HG03095 (cell line): ENCODE data around the gene ALDH16A1.
"Not testable (repeated sequence)": the region's sequence is repeated elsewhere in the genome, so short reads cannot be mapped to it uniquely, and the experiment has no call there.

ENCODE experiments used
- ATAC-seq: cut with Tn5 transposase; IDR thresholded peaks from one replicate; pipeline ENCODE4 v1.9.1; 2021; ENCODE audit warnings: moderate library complexity; ENCODE audit not compliant: unreplicated experiment

ALDH16A1 gene

DNA sequence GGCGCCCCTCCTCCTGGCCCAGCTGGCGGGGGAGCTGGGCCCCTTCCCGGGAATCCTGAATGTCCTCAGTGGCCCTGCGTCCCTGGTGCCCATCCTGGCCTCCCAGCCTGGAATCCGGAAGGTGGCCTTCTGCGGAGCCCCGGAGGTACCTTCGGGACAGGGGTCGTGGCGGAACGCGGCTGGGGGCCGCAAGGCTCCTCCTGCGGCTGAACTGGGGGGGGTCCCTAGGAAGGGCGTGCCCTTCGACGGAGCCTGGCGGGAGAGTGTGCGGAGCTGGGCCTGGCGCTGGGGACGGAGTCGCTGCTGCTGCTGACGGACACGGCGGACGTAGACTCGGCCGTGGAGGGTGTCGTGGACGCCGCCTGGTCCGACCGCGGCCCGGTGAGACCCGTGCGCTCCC, 8.6 kb downstream of the ALDH16A1 start:
- ATAC-seq, result no peak

DNA sequence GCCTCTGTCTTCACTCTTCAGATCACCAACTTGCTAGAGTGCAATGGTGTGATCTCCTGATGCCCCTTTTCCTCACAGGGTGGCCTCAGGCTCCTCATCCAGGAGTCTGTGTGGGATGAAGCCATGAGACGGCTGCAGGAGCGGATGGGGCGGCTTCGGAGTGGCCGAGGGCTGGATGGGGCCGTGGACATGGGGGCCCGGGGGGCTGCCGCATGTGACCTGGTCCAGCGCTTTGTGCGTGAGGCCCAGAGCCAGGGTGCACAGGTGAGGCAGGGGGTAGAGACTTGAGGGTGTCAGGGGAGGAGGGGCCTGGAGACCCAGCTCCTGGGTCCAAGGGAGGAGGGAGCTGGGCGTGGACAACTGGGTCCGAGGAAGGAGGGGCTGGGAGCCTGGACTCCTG, 9.5 kb downstream of the ALDH16A1 start:
- ATAC-seq, result no peak

DNA sequence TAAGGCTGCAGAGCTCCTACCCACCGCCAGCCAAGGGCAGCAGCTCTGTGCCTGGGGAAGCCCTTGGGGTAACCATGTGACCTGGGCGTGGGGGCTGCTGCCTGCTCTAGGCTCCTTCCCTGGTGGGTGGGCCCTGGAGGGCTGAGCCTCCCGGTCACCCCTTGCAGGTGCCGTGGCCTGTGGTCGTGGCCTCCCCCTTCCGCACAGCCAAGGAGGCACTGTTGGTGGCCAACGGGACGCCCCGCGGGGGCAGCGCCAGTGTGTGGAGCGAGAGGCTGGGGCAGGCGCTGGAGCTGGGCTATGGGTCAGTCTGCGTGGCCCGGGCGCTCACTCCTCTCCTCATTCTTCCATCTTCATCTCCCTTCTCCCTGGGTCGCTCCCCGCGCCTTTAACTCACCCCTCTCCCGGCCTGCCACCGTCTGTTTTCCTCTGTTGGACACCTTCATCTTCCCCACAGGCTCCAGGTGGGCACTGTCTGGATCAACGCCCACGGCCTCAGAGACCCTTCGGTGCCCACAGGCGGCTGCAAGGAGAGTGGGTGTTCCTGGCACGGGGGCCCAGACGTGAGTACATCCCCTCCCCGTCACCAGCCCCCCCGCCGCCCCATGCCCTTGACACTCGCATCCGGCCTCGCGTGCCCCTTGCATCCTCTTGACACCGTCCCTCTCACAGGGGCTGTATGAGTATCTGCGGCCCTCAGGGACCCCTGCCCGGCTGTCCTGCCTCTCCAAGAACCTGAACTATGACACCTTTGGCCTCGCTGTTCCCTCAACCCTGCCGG, 11.1 kb downstream of the ALDH16A1 start:
- no peak for ATAC-seq

DNA sequence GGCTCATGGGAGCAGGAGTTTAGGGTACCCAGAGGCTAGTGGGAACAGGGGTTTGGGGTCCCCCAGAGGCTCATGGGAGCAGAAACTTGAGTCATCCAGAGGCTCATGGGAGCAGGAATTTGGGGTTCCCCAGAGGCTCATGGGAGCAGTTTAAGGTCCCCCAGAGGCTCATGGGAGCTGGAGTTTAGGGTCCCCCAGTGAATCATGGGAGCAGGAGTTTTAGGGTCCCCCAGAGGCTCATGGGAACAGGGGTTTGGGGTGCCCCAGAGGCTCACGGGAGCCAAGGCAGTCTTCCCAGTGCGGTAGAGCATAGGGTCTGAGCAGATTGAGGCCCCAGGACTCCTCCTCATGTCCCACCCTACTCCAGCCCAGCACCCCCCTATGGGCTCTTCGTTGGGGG, 12.3 kb downstream of the ALDH16A1 start:
- no peak for ATAC-seq

DNA sequence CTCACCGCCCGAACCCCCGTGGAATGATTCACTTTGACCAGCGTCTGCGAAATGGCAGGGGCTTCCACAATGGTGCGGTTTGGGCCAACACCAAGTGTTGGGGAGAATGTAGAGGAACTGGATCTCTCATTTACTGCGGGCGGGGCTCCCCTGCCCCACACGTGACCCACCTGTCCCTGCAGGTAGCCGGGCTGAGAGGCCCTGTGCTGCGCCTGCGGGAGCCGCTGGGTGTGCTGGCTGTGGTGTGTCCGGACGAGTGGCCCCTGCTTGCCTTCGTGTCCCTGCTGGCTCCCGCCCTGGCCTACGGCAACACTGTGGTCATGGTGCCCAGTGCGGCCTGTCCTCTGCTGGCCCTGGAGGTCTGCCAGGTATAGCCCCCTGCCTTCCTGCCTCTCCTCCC, 15.2 kb downstream of the ALDH16A1 start:
- no peak for ATAC-seq

DNA sequence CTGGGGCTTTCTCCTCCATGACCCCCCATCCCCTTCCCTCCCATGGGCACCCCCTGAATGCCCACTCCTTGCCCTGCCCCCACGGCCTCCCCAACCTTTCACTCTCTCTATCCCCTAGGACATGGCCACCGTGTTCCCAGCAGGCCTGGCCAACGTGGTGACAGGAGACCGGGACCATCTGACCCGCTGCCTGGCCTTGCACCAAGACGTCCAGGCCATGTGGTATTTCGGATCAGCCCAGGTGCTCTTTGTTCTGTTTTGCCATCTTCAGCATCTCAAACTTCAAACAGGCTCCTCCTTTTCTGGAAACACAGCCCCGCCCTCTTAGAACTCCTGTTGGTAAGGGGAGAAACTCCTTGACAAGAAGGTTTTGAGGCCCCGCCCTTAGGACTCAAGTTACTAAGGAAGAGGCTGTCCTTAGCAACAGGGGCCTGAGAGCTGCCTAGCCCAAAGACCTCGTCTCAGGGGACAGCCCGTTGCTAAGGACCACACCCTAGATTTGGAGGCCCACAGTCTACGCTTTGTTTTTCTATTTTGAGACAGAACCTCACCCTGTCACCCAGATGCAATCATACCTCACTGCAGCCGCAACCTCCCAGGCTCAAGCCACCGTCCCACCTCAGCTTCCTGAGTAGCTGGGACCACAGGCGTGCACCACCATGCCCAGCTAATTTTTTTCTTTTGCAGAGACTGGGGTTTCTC, 15.9 kb downstream of the ALDH16A1 start:
- ATAC-seq, result peak; percentile 45

DNA sequence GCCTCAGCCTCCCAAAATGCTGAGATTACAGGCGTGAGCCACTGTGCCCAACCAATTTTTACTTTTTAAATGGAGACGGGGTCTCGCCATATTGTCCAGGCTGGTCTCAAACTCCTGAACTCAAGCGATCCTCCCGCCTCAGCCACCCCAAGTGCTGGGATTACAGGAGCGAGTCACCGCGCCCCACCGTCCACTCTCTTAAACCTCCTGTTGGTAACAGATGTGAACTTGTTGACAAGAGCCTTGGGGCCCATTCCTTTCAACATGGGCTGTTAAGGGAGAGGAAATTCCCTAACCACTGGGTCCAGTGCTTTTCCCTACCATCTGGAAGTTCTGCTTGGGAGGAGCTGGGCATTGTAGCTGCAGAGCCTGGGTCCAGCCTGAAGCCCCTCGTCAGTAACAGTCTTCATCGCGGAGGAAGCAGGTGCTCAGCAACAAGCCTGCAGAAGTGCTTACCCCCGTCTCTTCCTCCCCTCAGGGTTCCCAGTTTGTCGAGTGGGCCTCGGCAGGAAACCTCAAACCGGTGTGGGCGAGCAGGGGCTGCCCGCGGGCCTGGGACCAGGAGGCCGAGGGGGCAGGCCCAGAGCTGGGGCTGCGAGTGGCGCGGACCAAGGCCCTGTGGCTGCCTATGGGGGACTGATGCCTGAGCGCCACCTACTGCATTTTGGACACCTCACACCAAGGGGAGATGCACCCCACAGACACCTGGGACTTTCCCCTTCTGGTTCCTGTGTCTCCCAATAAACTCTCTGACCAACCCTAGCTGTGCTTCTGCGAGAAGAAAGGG, 17.0 kb downstream of the ALDH16A1 start:
- ATAC-seq, result no peak

DNA sequence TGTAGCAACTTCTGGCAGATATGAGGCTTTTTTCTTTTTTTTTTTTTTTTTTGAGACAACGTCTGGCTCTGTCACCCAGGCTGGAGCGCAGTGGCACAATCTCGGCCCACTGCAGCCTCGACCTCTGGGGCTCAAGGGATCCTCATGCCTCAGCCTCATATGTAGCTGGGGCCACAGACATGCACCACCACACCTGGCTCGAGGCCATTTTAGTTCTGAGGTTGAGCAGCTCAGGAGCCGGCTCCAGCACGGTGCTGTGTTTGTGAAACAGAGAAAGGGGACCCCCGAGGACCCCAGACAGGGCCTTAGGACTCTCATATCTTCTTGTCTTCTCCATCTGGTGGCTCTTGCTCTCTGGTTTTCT, 17.6 kb downstream of the ALDH16A1 start:
- ATAC-seq, result no peak

DNA sequence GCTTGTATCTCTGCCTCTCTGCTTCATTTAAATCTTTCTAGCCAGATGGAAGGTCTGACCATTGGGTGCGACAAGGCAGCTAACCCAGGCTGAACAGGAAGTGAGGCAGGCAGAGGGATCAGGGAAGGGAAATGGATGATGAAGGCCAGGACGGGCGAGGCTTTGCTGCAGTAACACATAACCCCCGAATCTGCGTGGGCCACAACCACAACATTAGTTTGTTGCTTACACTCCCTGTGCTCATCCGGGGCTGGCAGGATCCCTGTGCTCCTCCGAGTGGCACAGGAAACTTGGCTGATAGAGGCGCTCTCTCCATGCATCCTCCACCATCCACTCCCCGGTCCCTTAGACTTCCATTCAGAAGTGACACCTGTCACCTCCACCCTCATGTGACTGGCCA, 19.9 kb downstream of the ALDH16A1 start:
- ATAC-seq, result no peak

DNA sequence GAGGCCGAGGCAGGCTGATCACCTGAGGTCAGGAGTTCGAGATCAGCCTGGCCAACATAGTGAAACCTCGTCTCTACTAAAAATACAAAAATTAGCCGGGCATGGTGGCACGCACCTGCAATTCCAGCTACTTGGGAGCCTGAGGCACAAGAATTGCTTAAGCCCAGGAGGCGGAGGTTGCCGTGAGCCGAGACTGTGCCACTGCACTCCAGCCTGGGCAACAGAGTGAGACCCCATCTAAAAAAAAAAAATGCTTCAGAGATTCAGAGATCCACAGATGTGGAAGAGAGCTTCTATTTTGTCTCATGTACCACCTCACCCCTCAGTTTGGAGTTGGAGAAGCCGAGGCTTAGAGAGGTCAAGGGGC, 20.5 kb downstream of the ALDH16A1 start:
- not testable (repeated sequence) for ATAC-seq

DNA sequence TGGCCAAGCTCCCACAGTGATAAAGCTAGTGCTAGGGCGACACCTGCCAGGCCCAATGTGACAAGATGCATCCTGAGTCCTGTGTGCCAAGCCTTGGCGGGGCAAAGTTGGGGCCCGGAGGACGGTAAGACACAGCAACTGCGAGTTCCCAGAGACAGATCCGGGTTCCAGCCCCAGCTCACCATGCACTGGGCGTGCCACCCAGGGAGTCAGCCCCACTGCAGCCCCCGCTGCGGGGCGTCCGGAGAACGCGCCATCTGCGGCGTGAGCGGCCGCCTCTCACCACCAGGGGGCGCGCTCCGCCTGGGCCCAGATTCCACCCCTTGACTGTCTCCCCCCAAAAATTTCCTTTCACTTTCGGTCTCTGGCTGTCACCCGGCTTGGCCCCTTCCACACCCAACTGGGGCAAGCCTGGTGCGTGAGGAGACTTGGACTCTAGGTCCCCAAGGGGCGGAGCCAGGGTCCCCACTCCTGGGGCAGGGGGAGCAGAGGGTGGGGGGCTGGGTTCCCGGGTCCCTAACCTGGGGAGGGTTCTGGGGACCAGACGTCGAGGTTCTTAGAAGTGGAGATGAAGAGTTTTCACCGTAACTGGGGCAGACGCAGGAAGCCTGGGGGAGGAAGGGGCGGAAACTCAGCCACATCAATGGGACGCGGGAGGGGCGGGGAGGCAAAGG, 21.0 kb downstream of the ALDH16A1 start, which contains the start of gene FLT3LG:
TSS of gene FLT3LG (plus strand) at position 348 of the 674 bp plus-strand sequence. CDS start 425 bp downstream, outside the sequence.
- peak; percentile 49 for ATAC-seq

DNA sequence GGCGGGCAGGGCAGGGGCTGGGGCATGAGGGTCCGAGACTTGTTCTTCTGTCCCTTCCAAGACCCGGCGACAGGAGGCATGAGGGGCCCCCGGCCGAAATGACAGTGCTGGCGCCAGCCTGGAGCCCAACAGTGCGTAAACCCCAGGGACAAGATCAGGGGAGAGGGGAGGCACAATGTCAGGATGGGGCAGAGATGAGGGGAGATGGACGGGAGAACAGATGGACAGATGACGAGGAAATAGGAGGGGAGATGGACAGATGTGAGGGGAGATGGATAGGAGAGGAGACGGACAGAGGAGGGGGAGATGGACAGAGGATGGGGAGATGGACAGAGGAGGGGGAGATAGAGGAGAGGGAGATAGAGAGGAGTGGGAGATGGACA, 21.5 kb downstream of the ALDH16A1 start:
- ATAC-seq, result no peak

DNA sequence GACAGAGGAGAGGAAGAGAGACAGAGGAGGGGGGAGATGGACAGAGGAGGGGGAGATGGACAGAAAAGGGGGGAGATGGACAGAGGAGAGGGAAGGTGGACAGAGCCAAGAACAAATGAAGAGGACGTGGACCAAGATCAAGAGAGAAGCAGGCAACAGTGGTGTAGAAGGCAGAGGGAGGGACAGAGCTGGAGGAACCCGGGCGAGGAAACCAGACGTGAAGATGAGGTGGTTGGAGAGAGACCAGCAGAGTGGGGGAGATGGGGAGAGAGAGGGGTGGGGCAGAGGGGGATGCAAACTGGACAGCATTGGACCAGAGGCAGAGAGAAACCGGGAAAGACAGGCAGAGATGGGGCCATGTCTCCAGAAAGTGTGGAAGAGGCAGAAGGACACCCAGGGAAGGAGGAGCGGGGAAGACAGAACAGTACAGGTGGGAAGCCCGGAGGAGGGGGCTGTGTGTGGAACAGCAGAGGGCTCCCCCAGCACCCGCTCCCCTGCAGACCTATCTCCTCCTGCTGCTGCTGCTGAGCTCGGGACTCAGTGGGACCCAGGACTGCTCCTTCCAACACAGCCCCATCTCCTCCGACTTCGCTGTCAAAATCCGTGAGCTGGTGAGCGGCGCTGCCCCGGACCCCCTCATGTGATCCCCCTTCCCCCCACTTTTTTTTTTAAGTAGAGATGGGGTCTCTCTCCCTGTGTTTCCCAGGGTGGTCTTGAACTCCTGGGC, 22.3 kb downstream of the ALDH16A1 start:
- no peak for ATAC-seq

DNA sequence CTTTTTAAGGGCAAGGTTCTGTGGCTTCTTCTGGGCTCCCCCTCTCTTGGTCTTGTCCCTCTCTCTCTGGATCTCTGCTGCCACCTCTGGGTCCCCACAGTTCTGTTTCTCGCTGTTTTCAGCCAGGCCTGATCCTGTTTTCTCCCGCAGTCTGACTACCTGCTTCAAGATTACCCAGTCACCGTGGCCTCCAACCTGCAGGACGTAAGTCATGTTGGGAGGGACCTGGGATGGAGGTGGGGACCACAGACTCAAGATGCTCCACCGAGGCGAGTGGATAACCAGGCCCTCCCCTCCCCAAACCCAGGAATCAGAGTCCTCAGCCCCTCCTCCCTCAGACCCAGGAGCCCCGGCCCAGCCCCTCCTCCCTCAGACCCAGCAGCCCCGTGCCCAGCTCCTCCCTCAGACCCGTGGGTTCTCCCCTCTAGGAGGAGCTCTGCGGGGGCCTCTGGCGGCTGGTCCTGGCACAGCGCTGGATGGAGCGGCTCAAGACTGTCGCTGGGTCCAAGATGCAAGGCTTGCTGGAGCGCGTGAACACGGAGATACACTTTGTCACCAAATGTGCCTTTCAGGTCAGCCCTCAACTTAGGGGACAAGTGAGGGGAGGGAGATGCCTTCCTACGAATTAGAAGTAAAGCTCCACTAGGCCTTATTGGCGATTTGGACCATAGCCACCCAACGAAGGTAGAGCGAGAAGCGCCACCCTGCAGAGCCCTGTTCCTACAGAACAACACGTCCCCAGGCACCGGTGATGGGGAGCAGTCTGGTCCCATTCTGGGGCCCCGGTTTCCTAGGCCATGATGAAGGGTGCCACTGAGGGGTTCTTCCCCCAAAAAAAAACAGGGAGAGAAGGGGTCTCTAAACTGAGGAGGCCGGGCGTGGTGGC, 23.2 kb downstream of the ALDH16A1 start:
- ATAC-seq, result no peak

DNA sequence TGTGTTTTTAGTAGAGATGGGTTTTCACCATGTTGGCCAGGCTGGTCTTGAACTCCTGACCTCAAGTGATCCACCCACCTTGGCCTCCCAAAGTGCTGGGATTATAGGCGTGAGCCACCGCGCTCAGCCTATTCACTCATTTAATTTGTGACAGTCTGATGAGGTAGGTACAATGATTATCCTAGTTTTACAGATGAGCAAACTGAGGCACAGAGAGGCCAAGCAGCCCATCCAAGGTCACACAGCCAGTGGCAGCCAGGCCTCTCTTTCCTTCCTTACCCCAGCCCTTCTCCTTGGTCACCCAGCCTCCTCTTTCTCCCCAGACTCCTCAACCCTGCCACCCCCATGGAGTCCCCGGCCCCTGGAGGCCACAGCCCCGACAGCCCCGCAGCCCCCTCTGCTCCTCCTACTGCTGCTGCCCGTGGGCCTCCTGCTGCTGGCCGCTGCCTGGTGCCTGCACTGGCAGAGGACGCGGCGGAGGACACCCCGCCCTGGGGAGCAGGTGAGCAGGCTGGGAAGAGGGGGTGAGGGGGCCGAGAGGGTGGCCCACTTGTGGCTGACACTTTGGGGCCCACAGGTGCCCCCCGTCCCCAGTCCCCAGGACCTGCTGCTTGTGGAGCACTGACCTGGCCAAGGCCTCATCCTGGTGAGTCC, 27.1 kb downstream of the ALDH16A1 start:
- no peak for ATAC-seq

DNA sequence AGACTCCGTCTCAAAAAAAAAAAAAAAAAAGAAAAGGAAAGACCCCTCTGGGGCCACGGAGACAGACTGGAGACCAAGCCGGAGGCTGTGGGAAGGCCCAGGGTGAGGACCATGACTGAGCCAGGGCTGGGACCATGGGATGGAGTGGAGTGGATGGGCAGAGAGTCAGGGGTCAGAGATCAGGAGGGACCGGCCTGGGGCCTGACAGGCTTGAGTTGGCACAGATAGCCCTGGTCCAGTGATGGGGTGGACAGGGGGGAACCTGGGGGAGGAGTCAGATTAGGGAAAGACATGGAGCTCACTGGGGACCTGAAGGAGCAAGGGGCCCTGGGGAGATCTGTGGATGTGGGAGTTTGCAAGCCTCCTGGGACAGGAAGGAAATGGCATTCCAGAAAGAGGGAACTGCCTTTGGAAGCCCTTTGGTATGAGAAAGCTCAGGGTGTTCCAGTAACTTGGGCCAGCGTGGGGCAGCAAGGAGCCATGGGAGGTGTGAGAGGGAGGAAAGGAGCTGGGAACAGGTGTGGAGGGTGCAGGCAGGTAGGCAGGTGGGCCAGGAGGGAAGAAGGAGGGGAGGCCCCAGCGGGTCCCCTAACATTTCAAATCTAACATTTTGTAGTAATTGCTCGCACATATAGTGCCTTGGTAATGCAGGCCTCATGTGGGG, 28.1 kb downstream of the ALDH16A1 start:
- no peak for ATAC-seq

DNA sequence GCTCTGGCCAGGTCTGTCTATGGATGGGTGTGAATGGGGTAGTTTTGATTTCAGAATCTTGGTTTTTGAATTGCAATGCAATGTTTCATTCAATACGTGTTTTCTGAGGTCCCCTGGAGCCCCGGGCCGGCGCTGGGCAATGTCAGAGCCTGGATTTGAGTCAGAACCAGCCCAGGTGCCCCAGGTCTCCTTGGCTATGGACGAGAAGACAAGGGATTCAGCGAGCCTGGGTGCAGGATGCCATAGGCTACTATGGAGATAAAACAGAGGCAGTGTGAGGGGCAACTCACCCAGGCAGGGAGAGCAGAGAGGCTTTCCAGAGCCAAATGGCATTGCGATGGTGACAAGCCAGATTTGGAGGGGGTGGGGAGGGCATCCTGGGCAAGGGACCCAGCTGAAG, 33.2 kb downstream of the ALDH16A1 start:
- no peak for ATAC-seq

DNA sequence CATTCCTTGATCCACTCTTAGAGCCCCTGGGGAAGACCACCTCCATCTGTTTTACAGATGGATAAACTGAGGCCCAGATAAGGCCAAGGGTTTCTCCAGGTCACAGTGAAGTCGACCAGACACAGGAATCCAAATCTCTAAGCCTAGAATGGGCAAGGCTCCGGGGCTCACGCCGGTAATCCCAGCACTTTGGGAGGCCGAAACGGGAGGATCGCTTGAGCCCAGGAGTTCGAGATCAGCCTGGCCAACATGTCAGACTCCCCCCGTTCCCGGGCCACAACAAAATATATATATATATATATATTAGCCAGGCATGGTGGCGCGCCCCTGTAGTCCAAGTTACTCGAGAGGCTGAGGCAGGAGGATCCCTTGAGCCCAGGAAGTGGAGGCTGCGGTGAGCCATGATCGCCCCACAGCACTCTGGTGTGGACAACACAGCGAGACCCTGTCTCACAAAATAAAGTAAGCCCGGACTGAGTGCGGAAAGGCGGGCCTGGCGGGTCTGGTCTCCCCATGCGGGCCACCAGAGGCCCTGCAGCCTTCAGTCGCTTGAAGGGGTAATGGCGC, 33.8 kb downstream of the ALDH16A1 start:
- ATAC-seq, result no peak
